ENCODE measurements around the gene RNF121.

- TF ChIP-seq POLR2AphosphoS5 (IDR thresholded peaks at IDR 0.05) (no peak), CTCF (IDR thresholded peaks at IDR 0.05) (no peak), POLR2A (IDR thresholded peaks at IDR 0.05; ENCODE audit: low read depth) (no peak), EP300 (IDR thresholded peaks at IDR 0.05) (no peak)
Observed at GRCh38 chr11:71940561-71941219, 11.8 kb downstream of the RNF121 start.

Data from esophagus muscularis mucosa (tissue), 4 donors.